ENCODE results near the gene EGFL7. TPM values are rescaled to one million over a fixed set of nuclear protein-coding genes. Genes with fewer than 3 reads are reported as not detected.

Gene EGFL7
- total RNA-seq, 1 donor, result 2.1 TPM

GRCh38 chr9:136676920-136677686 lies 14.4 kb downstream of the EGFL7 start:
- no peaks in the 10 kb centered on the region for H3K9me3 ChIP-seq (ENCODE audit: low read depth, low read length)
- H3K4me3 ChIP-seq (ENCODE audit: low read length), result no peak overlapping the region
- peaks cover 21% of the 10 kb centered on the region for H3K4me1 ChIP-seq (ENCODE audit: insufficient read depth, low read length)
- no peaks in the 10 kb centered on the region for H3K27me3 ChIP-seq (ENCODE audit: insufficient read depth, low read length)

GRCh38 chr9:136678034-136678433 lies 15.3 kb downstream of the EGFL7 start:
- no peak overlapping the region for H3K4me3 ChIP-seq (ENCODE audit: low read length)
- H3K9me3 ChIP-seq (ENCODE audit: low read depth, low read length), result no peaks in the 10 kb centered on the region
- no peaks in the 10 kb centered on the region for H3K27me3 ChIP-seq (ENCODE audit: insufficient read depth, low read length)
- H3K4me1 ChIP-seq (ENCODE audit: insufficient read depth, low read length), result peaks cover 21% of the 10 kb centered on the region

- no peak overlapping the region for H3K4me3 ChIP-seq (ENCODE audit: low read length)
- H3K27me3 ChIP-seq (ENCODE audit: insufficient read depth, low read length), result no peaks in the 10 kb centered on the region
Observed at GRCh38 chr9:136678624-136679023, 15.9 kb downstream of the EGFL7 start.

GRCh38 chr9:136679431-136679941 lies 16.8 kb downstream of the EGFL7 start:
- Histone ChIP-seq H3K9me3 (ENCODE audit: low read depth, low read length) (no peaks in the 10 kb centered on the region), H3K4me3 (ENCODE audit: low read length) (no peak overlapping the region), H3K4me1 (ENCODE audit: insufficient read depth, low read length) (peaks cover 21% of the 10 kb centered on the region), H3K27me3 (ENCODE audit: insufficient read depth, low read length) (no peaks in the 10 kb centered on the region)

More at GRCh38 chr9:136678624-136679023, 15.9 kb downstream of the EGFL7 start:
- H3K4me1 ChIP-seq (ENCODE audit: insufficient read depth, low read length), result peaks cover 21% of the 10 kb centered on the region
- no peaks in the 10 kb centered on the region for H3K9me3 ChIP-seq (ENCODE audit: low read depth, low read length)

- Histone ChIP-seq H3K27me3 (ENCODE audit: insufficient read depth, low read length) (no peaks in the 10 kb centered on the region), H3K4me3 (ENCODE audit: low read length) (no peak overlapping the region), H3K4me1 (ENCODE audit: insufficient read depth, low read length) (peaks cover 34% of the 10 kb centered on the region), H3K9me3 (ENCODE audit: low read depth, low read length) (no peaks in the 10 kb centered on the region)
Observed at GRCh38 chr9:136681029-136681428, 18.3 kb downstream of the EGFL7 start.

- Histone ChIP-seq H3K9me3 (ENCODE audit: low read depth, low read length) (no peaks in the 10 kb centered on the region), H3K4me1 (ENCODE audit: insufficient read depth, low read length) (peaks cover 39% of the 10 kb centered on the region), H3K4me3 (ENCODE audit: low read length) (no peak overlapping the region), H3K27me3 (ENCODE audit: insufficient read depth, low read length) (no peaks in the 10 kb centered on the region)
Observed at GRCh38 chr9:136681945-136682699, 19.4 kb downstream of the EGFL7 start.

GRCh38 chr9:136682710-136683109 lies 20.0 kb downstream of the EGFL7 start:
- Histone ChIP-seq H3K4me1 (ENCODE audit: insufficient read depth, low read length) (peaks cover 40% of the 10 kb centered on the region), H3K4me3 (ENCODE audit: low read length) (no peak overlapping the region), H3K9me3 (ENCODE audit: low read depth, low read length) (no peaks in the 10 kb centered on the region), H3K27me3 (ENCODE audit: insufficient read depth, low read length) (no peaks in the 10 kb centered on the region)

GRCh38 chr9:136683173-136683745 lies 20.5 kb downstream of the EGFL7 start:
- no peaks in the 10 kb centered on the region for H3K9me3 ChIP-seq (ENCODE audit: low read depth, low read length)
- H3K4me3 ChIP-seq (ENCODE audit: low read length), result no peak overlapping the region
- peaks cover 43% of the 10 kb centered on the region for H3K4me1 ChIP-seq (ENCODE audit: insufficient read depth, low read length)
- H3K27me3 ChIP-seq (ENCODE audit: insufficient read depth, low read length), result no peaks in the 10 kb centered on the region

- peaks cover 40% of the 10 kb centered on the region for H3K4me1 ChIP-seq (ENCODE audit: insufficient read depth, low read length)
- H3K4me3 ChIP-seq (ENCODE audit: low read length), result no peak overlapping the region
- H3K9me3 ChIP-seq (ENCODE audit: low read depth, low read length), result no peaks in the 10 kb centered on the region
- no peaks in the 10 kb centered on the region for H3K27me3 ChIP-seq (ENCODE audit: insufficient read depth, low read length)
Observed at GRCh38 chr9:136683755-136684154, 21.0 kb downstream of the EGFL7 start.

- no peak overlapping the region for H3K4me3 ChIP-seq (ENCODE audit: low read length)
- no peaks in the 10 kb centered on the region for H3K27me3 ChIP-seq (ENCODE audit: insufficient read depth, low read length)
- H3K9me3 ChIP-seq (ENCODE audit: low read depth, low read length), result no peaks in the 10 kb centered on the region
- peaks cover 34% of the 10 kb centered on the region for H3K4me1 ChIP-seq (ENCODE audit: insufficient read depth, low read length)
Observed at GRCh38 chr9:136684339-136684738, 21.6 kb downstream of the EGFL7 start.

GRCh38 chr9:136684799-136685198 lies 22.1 kb downstream of the EGFL7 start:
- H3K9me3 ChIP-seq (ENCODE audit: low read depth, low read length), result no peaks in the 10 kb centered on the region
- no peaks in the 10 kb centered on the region for H3K27me3 ChIP-seq (ENCODE audit: insufficient read depth, low read length)
- H3K4me1 ChIP-seq (ENCODE audit: insufficient read depth, low read length), result peaks cover 29% of the 10 kb centered on the region
- no peak overlapping the region for H3K4me3 ChIP-seq (ENCODE audit: low read length)

- Histone ChIP-seq H3K4me1 (ENCODE audit: insufficient read depth, low read length) (peaks cover 26% of the 10 kb centered on the region), H3K9me3 (ENCODE audit: low read depth, low read length) (no peaks in the 10 kb centered on the region), H3K4me3 (ENCODE audit: low read length) (no peak overlapping the region), H3K27me3 (ENCODE audit: insufficient read depth, low read length) (no peaks in the 10 kb centered on the region)
Observed at GRCh38 chr9:136685216-136685615, 22.5 kb downstream of the EGFL7 start.

GRCh38 chr9:136685790-136686533 lies 23.2 kb downstream of the EGFL7 start:
- H3K27me3 ChIP-seq (ENCODE audit: insufficient read depth, low read length), result no peaks in the 10 kb centered on the region
- peak overlapping the region; percentile 56 for H3K4me3 ChIP-seq (ENCODE audit: low read length)
- peaks cover 26% of the 10 kb centered on the region for H3K4me1 ChIP-seq (ENCODE audit: insufficient read depth, low read length)
- H3K9me3 ChIP-seq (ENCODE audit: low read depth, low read length), result no peaks in the 10 kb centered on the region

GRCh38 chr9:136686534-136686793 lies 23.7 kb downstream of the EGFL7 start:
- Histone ChIP-seq H3K27me3 (ENCODE audit: insufficient read depth, low read length) (no peaks in the 10 kb centered on the region), H3K9me3 (ENCODE audit: low read depth, low read length) (no peaks in the 10 kb centered on the region), H3K4me1 (ENCODE audit: insufficient read depth, low read length) (peaks cover 26% of the 10 kb centered on the region), H3K4me3 (ENCODE audit: low read length) (peak overlapping the region; percentile 56)
